ENCODE results near the gene FUZ. TPM values are rescaled to one million over a fixed set of nuclear protein-coding genes. Genes with fewer than 3 reads are reported as not detected.

The FUZ gene
- total RNA-seq, 1 donor from 2014 or later = 8.3 TPM

DNA sequence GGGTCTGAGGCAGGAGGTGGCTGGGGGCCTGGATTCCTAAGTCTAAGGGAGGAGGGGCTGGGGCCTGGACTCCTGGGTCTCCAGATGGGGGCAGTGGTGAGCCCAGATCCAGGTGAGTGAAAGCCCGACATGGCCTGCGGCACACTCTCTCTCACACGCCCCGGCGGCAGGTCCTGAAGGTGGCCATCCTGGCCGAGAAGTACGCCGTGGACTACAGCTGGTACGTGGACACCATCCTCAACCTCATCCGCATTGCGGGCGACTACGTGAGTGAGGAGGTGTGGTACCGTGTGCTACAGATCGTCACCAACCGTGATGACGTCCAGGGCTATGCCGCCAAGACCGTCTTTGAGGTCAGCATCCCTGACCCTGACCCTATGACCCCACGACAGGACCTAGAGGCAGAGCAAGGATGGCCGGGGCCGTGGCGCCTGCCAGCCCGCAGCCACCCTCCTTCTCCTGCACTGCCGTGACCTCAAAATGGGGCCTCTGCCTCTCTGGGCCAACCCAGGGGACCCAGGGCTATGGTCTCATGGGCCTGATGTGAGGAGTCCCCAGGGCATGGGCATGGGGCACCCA is 13.2 kb downstream of the FUZ start:
- peak; percentile 25 for TF ChIP-seq CTCF (conservative IDR thresholded peaks at IDR 0.05; ENCODE audit: low read depth, low read length)
- no peak for DNase-seq (ENCODE audit: low read depth)
- no peak overlapping the region for H3K4me3 ChIP-seq (ENCODE audit: low read depth, low read length)

- no peak for TF ChIP-seq CTCF (conservative IDR thresholded peaks at IDR 0.05; ENCODE audit: low read depth, low read length)
- H3K4me3 ChIP-seq (ENCODE audit: low read depth, low read length) = no peak overlapping the region
- no peak for DNase-seq (ENCODE audit: low read depth)
Measured at GRCh38 chr19:49799271-49799797, 13.8 kb downstream of the FUZ start.

GRCh38 chr19:49798574-49798973 is 14.5 kb downstream of the FUZ start:
- no peak for TF ChIP-seq CTCF (conservative IDR thresholded peaks at IDR 0.05; ENCODE audit: low read depth, low read length)
- H3K4me3 ChIP-seq (ENCODE audit: low read depth, low read length) = no peak overlapping the region
- DNase-seq (ENCODE audit: low read depth) = no peak

GRCh38 chr19:49795615-49796014 is 17.5 kb downstream of the FUZ start:
- TF ChIP-seq CTCF (conservative IDR thresholded peaks at IDR 0.05; ENCODE audit: low read depth, low read length) = no peak
- no peak overlapping the region for H3K4me3 ChIP-seq (ENCODE audit: low read depth, low read length)
- no peak for DNase-seq (ENCODE audit: low read depth)

DNA sequence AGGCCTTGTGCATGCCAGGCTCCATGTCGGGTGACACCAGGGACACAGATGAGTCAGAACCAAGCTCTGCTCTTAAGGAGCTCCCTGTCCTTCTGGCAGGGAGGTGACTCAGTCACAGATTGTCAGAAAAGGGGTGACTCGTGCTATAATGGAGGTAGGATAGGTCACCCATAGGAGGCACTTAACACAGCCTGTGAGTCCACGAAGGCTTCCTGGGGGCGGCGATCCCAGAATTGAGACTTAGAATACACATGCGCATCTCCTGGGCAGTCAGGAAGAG is 19.6 kb downstream of the FUZ start:
- DNase-seq (ENCODE audit: low read depth) = no peak
- TF ChIP-seq CTCF (conservative IDR thresholded peaks at IDR 0.05; ENCODE audit: low read depth, low read length) = no peak
- no peak overlapping the region for H3K4me3 ChIP-seq (ENCODE audit: low read depth, low read length)

GRCh38 chr19:49792829-49793560 is 20.1 kb downstream of the FUZ start:
- no peak overlapping the region for H3K4me3 ChIP-seq (ENCODE audit: low read depth, low read length)
- no peak for DNase-seq (ENCODE audit: low read depth)
- no peak for TF ChIP-seq CTCF (conservative IDR thresholded peaks at IDR 0.05; ENCODE audit: low read depth, low read length)
